Testis (tissue), 2 donors: ENCODE results near the gene CCBE1.

Experiments used
- POLR2A ChIP-seq: fragments of 450-650 bp; IDR thresholded peaks from one replicate; pipeline ENCODE4 v1.6.1; 2017; ENCODE audit warnings: antibody characterized with exemption, mild to moderate bottlenecking, moderate library complexity
- TF ChIP-seq, protein P1 (sequence below), 3 experiments: fragments of 450-650 bp in 2 of 3; fragments of 200-600 bp in 1 of 3; sonication (generic) in 1 of 3; IDR thresholded peaks; one replicate each; pipeline ENCODE4 v1.5.1; 2016 to 2019; ENCODE audit warnings: antibody characterized with exemption in 3 of 3, mild to moderate bottlenecking in 2 of 3, moderate library complexity in 1 of 3

DNA sequence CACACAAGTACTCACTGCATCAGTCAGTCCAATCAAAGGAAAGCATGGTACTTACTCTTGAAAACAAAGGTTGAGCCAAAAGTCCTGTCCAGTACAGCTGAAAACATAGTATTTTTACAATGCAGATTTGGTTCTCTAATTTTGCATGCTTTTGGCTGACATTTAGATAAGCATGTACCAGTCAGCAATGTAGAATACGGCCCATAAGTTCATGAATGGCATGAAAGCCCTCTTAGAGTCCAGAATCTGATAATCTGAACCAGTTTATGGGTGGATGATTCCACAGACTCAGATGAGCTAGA, 90.2 kb downstream of the CCBE1 start:
- TF ChIP-seq, protein P1, sequence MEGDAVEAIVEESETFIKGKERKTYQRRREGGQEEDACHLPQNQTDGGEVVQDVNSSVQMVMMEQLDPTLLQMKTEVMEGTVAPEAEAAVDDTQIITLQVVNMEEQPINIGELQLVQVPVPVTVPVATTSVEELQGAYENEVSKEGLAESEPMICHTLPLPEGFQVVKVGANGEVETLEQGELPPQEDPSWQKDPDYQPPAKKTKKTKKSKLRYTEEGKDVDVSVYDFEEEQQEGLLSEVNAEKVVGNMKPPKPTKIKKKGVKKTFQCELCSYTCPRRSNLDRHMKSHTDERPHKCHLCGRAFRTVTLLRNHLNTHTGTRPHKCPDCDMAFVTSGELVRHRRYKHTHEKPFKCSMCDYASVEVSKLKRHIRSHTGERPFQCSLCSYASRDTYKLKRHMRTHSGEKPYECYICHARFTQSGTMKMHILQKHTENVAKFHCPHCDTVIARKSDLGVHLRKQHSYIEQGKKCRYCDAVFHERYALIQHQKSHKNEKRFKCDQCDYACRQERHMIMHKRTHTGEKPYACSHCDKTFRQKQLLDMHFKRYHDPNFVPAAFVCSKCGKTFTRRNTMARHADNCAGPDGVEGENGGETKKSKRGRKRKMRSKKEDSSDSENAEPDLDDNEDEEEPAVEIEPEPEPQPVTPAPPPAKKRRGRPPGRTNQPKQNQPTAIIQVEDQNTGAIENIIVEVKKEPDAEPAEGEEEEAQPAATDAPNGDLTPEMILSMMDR (IDR thresholded peaks at IDR 0.05), result no peak
- no peak for TF ChIP-seq POLR2A
